Colonic mucosa (tissue), 4 donors: ENCODE measurements around the gene JPH3. TPM values are rescaled to one million over a fixed set of nuclear protein-coding genes. Genes with fewer than 3 reads are reported as not detected.

Experiments
- DNase-seq: peaks from one replicate; pipeline ENCODE4 v3.0.0-alpha.2; 2020
- H3K27ac ChIP-seq: fragments of 200-600 bp; one replicate; pipeline ENCODE4 v1.8.0; 2021
- H3K27me3 ChIP-seq: fragments of 200-600 bp; one replicate; pipeline ENCODE4 v1.8.0; 2021
- H3K36me3 ChIP-seq: fragments of 200-600 bp; one replicate; pipeline ENCODE4 v1.8.0; 2021
- H3K4me1 ChIP-seq: fragments of 200-600 bp; one replicate; pipeline ENCODE4 v1.8.0; 2021; ENCODE audit warnings: mild to moderate bottlenecking
- H3K4me3 ChIP-seq: fragments of 200-600 bp; one replicate; pipeline ENCODE4 v1.8.0; 2021
- H3K9ac ChIP-seq, 2 donors: one replicate each; pipeline ENCODE4 v1.7.0; 2013; ENCODE audit warnings: control low read depth in 2 of 2, low read depth in 2 of 2, low read length in 2 of 2
- H3K9me3 ChIP-seq: fragments of 200-600 bp; one replicate; pipeline ENCODE4 v1.8.0; 2021
- CTCF ChIP-seq: fragments of 200-600 bp; IDR thresholded peaks from one replicate; pipeline ENCODE4 v1.8.0; 2022; ENCODE audit warnings: antibody characterized with exemption, mild to moderate bottlenecking
- intact Hi-C: fragments of 100-400 bp; cut with DNase I; formaldehyde crosslinking; loops from one replicate; pipeline ENCODE4 v1.14.1; 2022
- total RNA-seq, 2 donors: library from RNA; stranded (reverse); fragmentation: NEBNext Ultra II Directional in 1 of 2; extraction: Animal tissue kit (Norgen Biotek cat#: 25700) in 1 of 2; gene quantifications; one replicate each; pipeline ENCODE4 v1.2.1, GENCODE V29; 2021
- donor health status: healthy.
- donor health status: DM: no; HTN: no; CAD: no.
- donor health status: DM: no; HTN: no; CAD: no.

The JPH3 gene
- total RNA-seq, 2 donors from 2014 or later = 0.15 to 0.42 TPM

- TF ChIP-seq CTCF = no peak
- H3K4me1 ChIP-seq = no peaks in the 10 kb centered on the region
- H3K27ac ChIP-seq = no peak overlapping the region
- H3K4me3 ChIP-seq = no peak overlapping the region
- DNase-seq = no peak
- no peak overlapping the region for H3K9ac ChIP-seq
- no peaks in the 10 kb centered on the region for H3K9me3 ChIP-seq
- no peaks in the 10 kb centered on the region for H3K27me3 ChIP-seq
- intact Hi-C loops = no loop called here
- no peaks in the 10 kb centered on the region for H3K36me3 ChIP-seq
Measured at GRCh38 chr16:87628940-87629339, 26.6 kb downstream of the JPH3 start.

DNA sequence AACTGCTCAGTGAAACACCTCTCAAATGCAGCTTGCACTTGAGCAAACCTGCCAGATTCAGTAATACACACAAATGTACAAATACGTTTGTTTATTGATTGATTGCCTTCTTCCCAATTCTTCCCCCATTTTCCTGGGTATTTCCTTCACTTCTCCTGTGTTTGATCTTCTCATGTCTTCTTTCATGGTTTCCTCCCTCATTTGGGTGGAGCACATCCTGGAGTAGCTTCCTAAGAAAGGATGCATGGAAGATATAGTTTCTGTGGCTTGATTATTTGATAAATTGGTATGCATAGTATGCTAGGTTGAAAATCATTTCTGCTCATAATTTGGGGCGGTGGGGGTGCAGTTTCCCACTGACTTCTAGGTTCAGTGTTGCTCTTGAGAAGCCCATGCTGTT is 28.8 kb downstream of the JPH3 start:
- intact Hi-C loops = loop anchor here (10.0 kb wide), 1 partner anchor 306 kb away; no protein-coding TSS in a partner anchor
- Histone ChIP-seq H3K27ac (no peak overlapping the region), H3K4me1 (peaks cover 5% of the 10 kb centered on the region), H3K9me3 (no peaks in the 10 kb centered on the region), H3K9ac (no peak overlapping the region), H3K4me3 (no peak overlapping the region), H3K27me3 (no peaks in the 10 kb centered on the region), H3K36me3 (no peaks in the 10 kb centered on the region)
- DNase-seq = no peak
- TF ChIP-seq CTCF = no peak

DNA sequence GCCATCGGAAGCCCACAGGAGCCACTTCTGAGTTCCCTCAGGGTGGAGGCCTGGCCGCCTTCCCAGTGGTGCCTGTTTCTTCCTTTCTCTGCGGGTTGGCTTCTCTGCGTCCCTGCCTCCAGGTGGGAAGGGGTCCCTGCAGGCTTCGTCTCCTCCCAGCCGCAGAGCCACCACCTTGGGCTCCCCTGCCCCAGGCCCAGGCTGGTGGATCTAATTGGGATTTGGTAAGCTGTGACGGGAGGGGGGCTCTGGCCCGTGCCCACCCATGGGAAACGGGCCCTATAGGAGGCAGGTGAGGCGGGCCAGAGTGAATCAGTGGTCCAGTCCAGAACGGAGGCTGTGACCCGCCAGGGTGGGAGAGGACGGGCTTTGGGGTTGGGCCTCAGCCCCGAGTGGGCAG is 32.1 kb downstream of the JPH3 start:
- peaks cover 7% of the 10 kb centered on the region for H3K4me1 ChIP-seq
- H3K9me3 ChIP-seq = no peaks in the 10 kb centered on the region
- TF ChIP-seq CTCF = no peak
- no peaks in the 10 kb centered on the region for H3K27me3 ChIP-seq
- H3K9ac ChIP-seq = no peak overlapping the region
- no peak overlapping the region for H3K4me3 ChIP-seq
- no peak overlapping the region for H3K27ac ChIP-seq
- no peaks in the 10 kb centered on the region for H3K36me3 ChIP-seq
- no peak for DNase-seq
- intact Hi-C loops = loop anchor here (10.0 kb wide), 1 partner anchor 310 kb away; no protein-coding TSS in a partner anchor

GRCh38 chr16:87635541-87636049 is 33.3 kb downstream of the JPH3 start:
- Histone ChIP-seq H3K4me1 (peaks cover 7% of the 10 kb centered on the region), H3K27me3 (no peaks in the 10 kb centered on the region), H3K27ac (no peak overlapping the region), H3K9ac (no peak overlapping the region), H3K4me3 (peak overlapping the region; percentile 22), H3K36me3 (no peaks in the 10 kb centered on the region), H3K9me3 (no peaks in the 10 kb centered on the region)
- intact Hi-C loops = loop anchor here (5.0 to 10.0 kb wide), 2 partner anchors 218 to 311 kb away; no protein-coding TSS in a partner anchor
- DNase-seq = peak; percentile 68
- TF ChIP-seq CTCF = peak; percentile 43

- intact Hi-C loops = loop anchor here (5.0 to 10.0 kb wide), 2 partner anchors 219 to 311 kb away; no protein-coding TSS in a partner anchor
- H3K4me3 ChIP-seq = peak overlapping the region; percentile 22
Measured at GRCh38 chr16:87636050-87636684, 33.9 kb downstream of the JPH3 start.

More at GRCh38 chr16:87636050-87636684, 33.9 kb downstream of the JPH3 start:
- Histone ChIP-seq H3K27ac (no peak overlapping the region), H3K9me3 (no peaks in the 10 kb centered on the region), H3K4me1 (peaks cover 7% of the 10 kb centered on the region), H3K27me3 (no peaks in the 10 kb centered on the region), H3K36me3 (no peaks in the 10 kb centered on the region), H3K9ac (peak overlapping the region in 1 of 2 donors; percentile 21)
- TF ChIP-seq CTCF = peak; percentile 46
- DNase-seq = peak; percentile 82
